Measurements from ENCODE around the gene BHLHA9.
A peak's percentile ranks its signal among the peaks of the same experiment; 100 is the strongest.

DNA sequence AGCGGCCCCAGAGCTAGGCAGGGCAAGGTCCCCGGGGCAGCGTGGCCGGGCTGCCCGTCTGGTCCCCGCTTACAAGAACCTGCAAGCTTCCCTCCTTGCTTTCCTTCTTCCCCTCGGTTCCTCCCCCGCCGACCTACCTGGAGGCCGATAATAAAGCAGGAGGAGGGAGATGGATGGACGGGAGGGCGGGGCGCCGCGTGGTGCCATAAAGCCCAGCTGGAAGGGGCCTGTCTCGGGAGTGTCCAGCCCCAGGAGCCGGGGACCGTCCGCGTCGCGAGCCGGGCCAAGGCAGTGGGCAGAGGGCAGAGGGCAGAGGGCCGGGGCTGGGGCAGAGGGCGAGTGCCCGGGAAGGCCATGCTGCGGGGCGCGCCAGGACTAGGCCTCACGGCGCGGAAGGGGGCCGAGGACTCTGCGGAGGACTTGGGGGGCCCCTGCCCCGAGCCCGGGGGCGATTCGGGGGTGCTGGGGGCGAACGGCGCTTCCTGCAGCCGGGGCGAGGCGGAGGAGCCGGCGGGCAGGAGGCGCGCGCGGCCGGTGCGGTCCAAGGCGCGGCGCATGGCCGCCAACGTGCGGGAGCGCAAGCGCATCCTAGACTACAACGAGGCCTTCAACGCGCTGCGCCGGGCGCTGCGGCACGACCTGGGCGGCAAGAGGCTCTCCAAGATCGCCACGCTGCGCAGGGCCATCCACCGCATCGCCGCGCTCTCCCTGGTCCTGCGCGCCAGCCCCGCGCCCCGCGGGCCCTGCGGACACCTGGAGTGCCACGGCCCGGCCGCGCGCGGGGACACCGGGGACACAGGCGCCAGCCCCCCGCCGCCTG, at the start of gene BHLHA9:
- TF ChIP-seq, protein P1, sequence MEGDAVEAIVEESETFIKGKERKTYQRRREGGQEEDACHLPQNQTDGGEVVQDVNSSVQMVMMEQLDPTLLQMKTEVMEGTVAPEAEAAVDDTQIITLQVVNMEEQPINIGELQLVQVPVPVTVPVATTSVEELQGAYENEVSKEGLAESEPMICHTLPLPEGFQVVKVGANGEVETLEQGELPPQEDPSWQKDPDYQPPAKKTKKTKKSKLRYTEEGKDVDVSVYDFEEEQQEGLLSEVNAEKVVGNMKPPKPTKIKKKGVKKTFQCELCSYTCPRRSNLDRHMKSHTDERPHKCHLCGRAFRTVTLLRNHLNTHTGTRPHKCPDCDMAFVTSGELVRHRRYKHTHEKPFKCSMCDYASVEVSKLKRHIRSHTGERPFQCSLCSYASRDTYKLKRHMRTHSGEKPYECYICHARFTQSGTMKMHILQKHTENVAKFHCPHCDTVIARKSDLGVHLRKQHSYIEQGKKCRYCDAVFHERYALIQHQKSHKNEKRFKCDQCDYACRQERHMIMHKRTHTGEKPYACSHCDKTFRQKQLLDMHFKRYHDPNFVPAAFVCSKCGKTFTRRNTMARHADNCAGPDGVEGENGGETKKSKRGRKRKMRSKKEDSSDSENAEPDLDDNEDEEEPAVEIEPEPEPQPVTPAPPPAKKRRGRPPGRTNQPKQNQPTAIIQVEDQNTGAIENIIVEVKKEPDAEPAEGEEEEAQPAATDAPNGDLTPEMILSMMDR (IDR thresholded peaks at IDR 0.05; ENCODE audit: extremely low read depth in 1 of 2, insufficient read depth in 1 of 2, low read depth in 1 of 2, low read length in 2 of 2) = no peak
- TF ChIP-seq EZH2 (IDR thresholded peaks at IDR 0.05; ENCODE audit: borderline replicate concordance, low read depth, low read length, severe bottlenecking) = peak; percentile 88
- TF ChIP-seq POLR2A (IDR thresholded peaks at IDR 0.05; ENCODE audit: low read depth, low read length) = no peak
- TF ChIP-seq POLR2AphosphoS5 (IDR thresholded peaks at IDR 0.05; ENCODE audit: insufficient read depth, low read depth, low read length) = no peak
- TF ChIP-seq, protein P2, sequence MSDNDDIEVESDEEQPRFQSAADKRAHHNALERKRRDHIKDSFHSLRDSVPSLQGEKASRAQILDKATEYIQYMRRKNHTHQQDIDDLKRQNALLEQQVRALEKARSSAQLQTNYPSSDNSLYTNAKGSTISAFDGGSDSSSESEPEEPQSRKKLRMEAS (IDR thresholded peaks at IDR 0.05; ENCODE audit: insufficient read depth, insufficient read length) = no peak
- TF ChIP-seq FOS (IDR thresholded peaks at IDR 0.05; ENCODE audit: borderline replicate concordance, insufficient read depth, low read length) = no peak
- no peak for TF ChIP-seq MYC (IDR thresholded peaks at IDR 0.05; ENCODE audit: low read depth, low read length)
- no peak for TF ChIP-seq JUN (IDR thresholded peaks at IDR 0.05; ENCODE audit: borderline replicate concordance, insufficient read depth, insufficient read length, low read depth)

Measured in endothelial cell of umbilical vein (primary cell).